Kasumi-1 (cell line): Measurements from ENCODE around the gene RCOR2.
"Not testable (repeated sequence)": the region's sequence is repeated elsewhere in the genome, so short reads cannot be mapped to it uniquely, and the experiment has no call there.

Experiments
- DNase-seq, 2 experiments: peaks; one replicate each; lab custom pipeline; 2025; lab: John Stamatoyannopoulos, UW

RCOR2 gene

GRCh38 chr11:63877658-63878241 lies 39.2 kb downstream of the RCOR2 start:
- DNase-seq: no peak

- no peak for DNase-seq
Measured at GRCh38 chr11:63876616-63877015, 40.3 kb downstream of the RCOR2 start.

GRCh38 chr11:63875506-63876065 lies 41.4 kb downstream of the RCOR2 start:
- DNase-seq: no peak

- DNase-seq: no peak
Measured at GRCh38 chr11:63874511-63874910, 42.5 kb downstream of the RCOR2 start.

- no peak for DNase-seq
Measured at GRCh38 chr11:63873311-63873710, 43.7 kb downstream of the RCOR2 start.

GRCh38 chr11:63872800-63873197 lies 44.2 kb downstream of the RCOR2 start:
- no peak for DNase-seq

GRCh38 chr11:63871962-63872799 lies 44.8 kb downstream of the RCOR2 start:
- peak; percentile 99 for DNase-seq

- DNase-seq: no peak
Measured at GRCh38 chr11:63870351-63871140, 46.4 kb downstream of the RCOR2 start.

GRCh38 chr11:63869683-63870082 lies 47.3 kb downstream of the RCOR2 start:
- peak; percentile 57 to 76 for DNase-seq

GRCh38 chr11:63869171-63869591 lies 47.8 kb downstream of the RCOR2 start:
- DNase-seq: no peak

GRCh38 chr11:63868399-63869064 lies 48.4 kb downstream of the RCOR2 start:
- peak; percentile 67 to 83 for DNase-seq

GRCh38 chr11:63867511-63867910 lies 49.5 kb downstream of the RCOR2 start:
- no peak for DNase-seq

GRCh38 chr11:63866211-63866610 lies 50.8 kb downstream of the RCOR2 start:
- DNase-seq: peak; percentile 52 to 67

- DNase-seq: not testable (repeated sequence)
Measured at GRCh38 chr11:63863620-63864019, 53.3 kb downstream of the RCOR2 start.

- DNase-seq: peak; percentile 31 to 53
Measured at GRCh38 chr11:63862923-63863322, 54.0 kb downstream of the RCOR2 start.
